Activated CD4-positive, alpha-beta T cell treated with anti-CD3 and anti-CD28 coated beads for 1 hour (primary cell): ENCODE measurements around the gene INCENP.

Experiments
- DNase-seq: peaks from one replicate; pipeline ENCODE4 v3.0.0-alpha.2; 2020

Gene INCENP

DNA sequence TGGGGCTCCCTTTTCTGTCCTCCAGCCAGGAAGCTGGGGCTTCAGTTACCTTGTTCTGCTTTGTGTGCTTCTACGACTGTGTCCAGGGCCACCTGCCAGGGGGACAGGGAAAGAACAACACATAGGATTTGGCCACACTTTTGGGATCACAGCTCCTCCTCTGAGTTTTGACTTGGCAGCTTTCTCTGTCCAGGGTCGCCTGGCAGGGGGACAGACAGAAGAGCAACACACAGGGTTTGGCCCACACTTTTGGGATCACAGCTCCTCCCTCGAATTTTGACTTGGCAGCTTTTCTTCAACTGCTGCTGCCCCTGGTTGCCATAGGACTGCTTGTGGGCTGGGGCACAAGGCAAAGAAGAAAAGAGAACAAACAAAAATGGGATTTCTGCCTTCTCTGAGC is 19.1 kb downstream of the INCENP start:
- peak; percentile 2 for DNase-seq

DNA sequence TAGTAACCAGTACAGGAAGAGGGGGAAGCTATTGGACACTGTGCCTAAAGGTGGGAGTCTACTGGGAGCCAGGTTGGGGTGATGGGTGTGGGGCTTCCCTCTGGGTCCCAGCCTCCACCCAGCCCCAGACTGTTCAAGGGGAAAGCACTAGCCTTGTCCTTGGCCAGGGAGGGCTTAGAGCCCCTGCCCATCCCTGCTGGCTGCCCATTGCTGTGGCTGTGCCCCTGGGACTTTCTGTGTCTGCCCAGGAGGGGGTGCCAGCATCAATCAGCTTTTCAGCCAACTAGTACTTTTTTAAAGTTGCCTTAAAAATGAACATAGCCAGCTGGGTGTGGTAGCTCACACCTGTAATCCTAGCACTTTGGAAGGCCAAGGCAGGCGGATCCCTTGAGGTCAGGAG is 19.9 kb downstream of the INCENP start:
- DNase-seq = peak; percentile 3

DNA sequence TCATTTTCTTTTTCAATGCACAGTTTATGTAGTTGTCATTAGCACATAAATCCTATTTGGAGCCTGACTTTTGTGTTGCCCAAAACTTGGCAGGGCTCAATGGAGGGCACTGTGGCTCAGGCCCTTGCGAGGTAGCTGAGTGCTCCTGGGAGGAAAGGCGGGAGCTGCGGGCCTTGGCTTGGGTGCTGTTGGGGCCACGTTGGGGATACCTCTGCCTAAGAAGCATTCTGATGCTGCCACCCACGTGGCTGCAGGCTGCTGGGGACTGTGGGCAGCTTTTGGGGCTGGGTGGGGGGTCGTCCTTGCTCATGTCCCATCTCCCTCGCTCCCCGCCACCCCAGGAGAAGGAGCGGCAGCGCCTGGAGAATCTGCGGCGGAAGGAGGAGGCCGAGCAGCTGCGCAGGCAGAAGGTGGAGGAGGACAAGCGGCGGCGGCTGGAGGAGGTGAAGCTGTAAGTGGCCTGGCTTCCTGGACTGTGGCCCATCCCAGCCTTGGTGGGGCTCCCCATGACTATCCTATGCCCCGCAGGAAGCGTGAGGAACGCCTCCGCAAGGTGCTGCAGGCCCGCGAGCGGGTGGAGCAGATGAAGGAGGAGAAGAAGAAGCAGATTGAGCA is 20.9 kb downstream of the INCENP start:
- DNase-seq = peak; percentile 2

DNA sequence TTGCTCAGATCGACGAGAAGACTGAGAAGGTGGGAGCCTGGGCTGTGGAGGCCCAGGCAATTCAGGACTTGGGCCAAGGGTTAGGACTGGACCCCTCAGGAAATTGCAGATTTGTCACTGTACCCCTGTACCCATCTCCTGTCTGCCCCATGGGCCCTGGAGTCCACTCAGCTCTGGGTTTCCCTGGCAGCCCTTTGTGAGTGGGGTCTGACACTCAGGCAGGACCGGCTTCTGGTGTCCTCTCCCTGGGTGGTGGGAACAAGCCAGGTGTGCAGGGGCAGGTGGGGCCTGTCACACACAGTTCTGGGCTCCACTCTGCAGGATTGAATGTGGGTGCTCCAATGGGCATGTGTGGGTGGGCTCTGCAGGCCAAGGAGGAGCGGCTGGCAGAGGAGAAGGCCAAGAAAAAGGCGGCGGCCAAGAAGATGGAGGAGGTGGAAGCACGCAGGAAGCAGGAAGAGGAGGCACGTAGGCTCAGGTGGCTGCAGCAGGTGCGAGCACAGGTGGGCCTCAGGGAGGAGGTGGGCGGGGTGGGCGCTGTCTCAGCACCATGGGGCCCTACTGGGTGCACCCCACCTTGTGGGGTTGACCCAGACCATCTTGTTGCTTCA is 21.6 kb downstream of the INCENP start:
- DNase-seq = no peak

DNA sequence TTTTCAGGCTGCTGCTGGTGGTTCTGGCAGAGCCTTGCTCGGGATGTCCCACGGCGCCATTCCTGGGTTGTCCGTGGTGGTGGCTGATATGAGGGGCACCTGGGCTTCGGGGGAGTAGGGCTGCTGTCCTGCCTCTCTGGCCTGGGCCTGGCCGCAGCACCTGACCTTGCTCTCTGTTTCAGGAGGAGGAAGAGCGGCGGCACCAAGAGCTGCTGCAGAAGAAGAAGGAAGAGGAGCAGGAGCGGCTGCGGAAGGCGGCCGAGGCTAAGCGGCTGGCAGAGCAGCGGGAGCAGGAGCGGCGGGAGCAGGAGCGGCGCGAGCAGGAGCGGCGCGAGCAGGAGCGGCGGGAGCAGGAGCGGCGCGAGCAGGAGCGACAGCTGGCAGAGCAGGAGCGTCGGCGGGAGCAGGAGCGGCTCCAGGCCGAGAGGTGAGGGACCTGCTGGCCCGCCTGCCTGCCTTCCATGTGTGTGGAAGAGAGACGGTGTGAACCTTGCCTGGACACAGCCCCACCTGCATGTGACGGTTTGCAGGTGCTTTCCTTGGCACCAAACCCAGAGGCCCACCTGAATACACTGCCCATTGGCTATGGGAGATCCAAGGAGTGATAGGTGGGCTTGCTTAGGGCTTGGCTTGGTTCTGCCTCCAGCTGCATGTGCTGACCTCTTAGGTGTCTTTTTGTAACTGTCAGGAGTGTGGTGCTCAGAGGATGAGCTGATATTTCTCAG is 22.8 kb downstream of the INCENP start:
- no peak for DNase-seq

DNA sequence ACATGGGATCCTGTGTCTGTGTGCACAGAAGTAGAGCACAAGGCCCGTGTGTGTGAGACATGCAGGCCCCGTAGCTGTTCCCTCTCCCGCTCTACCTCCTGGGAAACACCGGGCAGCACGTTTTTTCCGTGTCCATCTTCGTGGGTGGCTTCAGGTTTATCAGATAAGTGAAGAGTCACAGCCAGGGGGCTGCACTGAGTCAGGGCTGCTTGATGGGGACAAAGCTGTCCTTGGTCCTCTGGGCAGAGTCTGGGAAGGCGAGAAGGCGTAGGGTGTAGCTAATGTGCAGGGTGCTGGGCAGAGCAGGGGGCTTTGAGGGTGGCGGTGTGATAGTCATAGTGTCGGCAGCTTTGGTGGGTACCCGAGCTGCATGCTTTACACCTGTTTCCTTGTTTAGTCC is 23.7 kb downstream of the INCENP start:
- peak; percentile 5 for DNase-seq

DNA sequence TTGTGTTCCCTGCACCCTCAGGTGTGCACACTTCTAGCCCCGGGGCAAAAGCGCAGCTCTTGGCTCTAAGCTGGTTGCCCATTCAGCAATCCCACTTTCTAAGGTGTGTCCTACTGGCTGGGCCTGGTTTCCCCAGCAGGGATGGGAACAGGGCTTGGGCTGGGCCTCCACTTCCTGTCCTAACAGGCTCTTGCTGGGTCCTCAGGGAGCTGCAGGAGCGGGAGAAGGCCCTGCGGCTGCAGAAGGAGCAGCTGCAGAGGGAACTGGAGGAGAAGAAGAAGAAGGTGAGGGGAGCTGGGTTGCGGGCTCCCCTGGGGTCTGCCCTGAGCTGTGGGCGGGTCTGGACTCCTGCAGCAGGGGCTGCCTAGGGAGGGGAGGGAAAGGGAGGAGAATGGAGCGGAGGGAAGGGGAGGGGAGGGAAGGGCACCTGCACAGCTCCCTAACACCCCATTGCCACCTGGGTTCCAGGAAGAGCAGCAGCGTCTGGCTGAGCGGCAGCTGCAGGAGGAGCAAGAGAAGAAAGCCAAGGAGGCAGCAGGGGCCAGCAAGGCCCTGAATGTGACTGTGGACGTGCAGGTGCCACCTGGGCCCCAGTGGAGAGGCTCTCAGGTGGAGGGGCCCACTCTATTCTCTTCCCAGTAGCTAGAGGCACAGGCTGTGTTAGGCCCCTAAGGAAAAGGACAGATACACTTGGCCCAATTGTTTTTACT is 24.6 kb downstream of the INCENP start:
- DNase-seq = no peak

DNA sequence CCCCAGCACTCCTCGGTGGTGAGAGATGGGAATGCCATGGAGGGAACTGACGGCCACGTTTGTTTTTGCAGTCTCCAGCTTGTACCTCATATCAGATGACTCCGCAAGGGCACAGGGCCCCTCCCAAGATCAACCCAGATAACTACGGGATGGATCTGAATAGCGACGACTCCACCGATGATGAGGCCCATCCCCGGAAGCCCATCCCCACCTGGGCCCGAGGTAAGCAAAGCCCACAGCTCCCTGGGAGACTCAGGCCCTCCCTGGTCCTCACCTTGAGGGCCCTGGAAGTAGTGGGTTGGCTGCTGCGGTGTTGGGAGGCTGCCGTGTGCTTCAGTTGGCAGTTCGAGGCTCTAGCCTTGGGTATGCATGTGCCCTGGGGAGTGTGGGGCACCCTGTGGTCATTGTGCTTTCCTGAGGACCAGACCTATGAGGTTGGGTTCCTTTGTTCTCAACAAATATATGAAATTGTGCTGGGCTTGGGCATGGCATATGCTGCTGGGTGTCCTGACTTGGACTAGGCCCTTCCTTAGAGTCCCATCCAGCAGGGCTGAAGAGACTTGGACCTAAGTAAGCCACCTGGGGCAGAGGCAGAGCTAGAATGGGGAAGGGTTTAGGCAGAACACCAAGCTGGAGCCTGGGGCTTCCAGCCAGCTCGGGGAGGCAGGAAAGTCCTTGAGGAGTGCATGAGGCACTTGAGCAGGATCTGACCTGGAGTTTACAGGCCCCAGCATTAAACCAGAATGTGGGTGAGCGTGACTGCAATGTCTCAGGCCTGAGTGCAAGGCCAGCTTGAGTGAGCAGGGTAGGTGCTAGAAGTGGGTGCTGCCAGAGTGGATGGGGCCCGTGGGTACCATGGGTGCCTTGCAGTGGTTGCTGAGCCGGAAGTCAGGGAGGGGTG is 26.4 kb downstream of the INCENP start:
- DNase-seq = peak; percentile 0

DNA sequence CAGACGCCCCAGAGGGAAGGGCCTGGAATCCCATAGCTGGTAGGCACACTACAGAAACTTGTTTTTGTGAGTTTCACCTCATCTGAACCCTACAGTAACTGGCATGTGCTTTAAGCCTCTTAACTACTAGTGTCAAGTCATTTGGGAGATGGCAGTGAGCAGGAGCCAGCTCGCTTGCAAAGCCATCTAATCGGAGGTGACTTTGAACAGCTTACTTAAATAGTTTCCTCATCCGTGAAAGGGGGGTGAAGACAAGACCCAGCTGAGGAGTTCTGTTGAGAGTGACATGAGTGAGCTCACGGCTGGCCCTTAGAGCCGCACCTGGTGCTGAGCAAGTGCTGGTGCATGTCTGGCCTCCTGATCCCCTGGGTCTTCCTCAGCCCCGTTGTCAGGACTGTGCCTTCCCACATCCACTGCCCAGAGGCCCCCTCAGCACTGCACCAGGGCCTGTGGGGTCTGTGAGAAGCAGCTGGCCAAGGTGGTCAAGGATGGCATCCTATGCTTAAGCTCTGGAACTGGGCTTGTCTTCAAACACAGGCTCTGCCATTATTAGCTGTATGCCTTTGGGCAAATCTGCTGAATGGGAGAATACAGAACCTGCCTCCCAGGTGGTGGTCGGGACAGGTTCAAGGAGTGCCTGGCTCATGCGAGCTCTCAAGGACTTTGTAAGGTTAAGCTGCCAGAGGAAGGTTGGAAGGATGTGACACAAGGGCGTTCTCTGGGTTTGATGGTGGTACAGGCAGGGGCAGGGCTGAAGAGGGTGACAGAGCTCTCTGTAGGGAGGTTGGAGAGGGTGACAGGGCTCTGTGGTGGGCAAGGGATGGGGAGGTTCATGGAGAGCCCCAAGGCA is 27.3 kb downstream of the INCENP start:
- DNase-seq = no peak

DNA sequence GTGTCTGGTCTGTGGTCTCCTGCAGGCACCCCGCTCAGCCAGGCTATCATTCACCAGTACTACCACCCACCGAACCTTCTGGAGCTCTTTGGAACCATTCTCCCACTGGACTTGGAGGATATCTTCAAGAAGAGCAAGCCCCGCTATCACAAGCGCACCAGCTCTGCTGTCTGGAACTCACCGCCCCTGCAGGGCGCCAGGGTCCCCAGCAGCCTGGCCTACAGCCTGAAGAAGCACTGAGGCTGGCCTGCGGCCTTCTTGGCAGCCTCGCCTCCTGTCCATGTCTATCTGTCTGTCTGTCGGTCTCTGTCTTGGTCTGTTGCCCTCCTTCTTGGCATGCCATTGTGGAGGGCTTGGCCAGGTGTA is 27.9 kb downstream of the INCENP start:
- no peak for DNase-seq

DNA sequence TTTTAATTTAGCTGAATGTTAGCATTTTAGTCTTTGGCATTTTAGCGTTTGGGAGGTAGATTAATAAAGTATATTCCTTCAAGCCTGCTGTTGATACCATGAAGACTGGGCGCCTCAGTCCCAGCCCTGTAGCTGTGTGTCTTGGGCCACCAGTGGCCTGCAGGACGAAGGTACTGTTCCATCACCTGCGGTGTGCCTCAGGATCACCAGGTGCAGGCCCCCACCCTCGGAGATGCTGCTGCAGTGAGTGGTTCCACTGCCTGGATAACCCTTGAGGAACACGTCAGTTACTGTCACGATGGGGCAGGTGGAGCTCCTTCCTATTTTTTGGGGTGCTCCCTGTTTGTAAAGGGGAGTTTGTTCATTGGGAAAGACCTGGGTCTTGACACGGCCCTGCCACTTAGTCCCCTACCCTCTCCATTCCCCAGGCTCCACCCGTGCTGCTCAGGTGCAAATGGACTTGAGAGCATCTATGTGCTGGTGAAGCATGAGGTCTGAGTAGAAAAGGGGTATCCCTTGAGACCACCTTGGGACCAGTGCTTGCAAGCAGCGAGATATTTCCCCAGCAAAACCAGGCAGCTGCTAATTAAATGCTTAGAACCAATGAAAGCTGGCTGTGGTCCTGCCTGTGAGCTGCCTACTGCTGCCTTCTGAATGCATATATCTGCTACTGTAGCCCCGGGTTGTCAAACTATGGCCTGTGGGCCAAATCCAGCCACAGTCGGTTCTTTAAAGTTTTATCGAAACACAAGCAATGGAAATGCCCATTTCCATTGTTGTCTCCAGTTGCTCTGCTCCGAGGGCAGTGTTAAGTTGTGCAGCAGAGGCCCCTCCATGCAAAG is 28.7 kb downstream of the INCENP start:
- DNase-seq = no peak

DNA sequence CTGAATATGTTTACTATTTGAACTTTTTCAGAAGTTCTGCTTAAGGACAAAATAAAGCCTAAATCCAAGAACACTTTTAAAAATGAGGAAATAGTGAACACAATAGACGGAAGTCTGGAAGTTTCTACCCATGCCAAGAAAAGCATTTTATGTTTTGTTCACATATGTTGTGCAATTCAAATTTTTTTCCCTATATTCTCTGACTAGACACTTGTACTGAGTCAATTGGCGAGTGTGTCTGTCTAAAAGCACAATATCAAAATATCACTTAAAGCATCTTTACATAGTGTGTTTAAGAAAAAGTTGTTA is 29.2 kb downstream of the INCENP start:
- no peak for DNase-seq

DNA sequence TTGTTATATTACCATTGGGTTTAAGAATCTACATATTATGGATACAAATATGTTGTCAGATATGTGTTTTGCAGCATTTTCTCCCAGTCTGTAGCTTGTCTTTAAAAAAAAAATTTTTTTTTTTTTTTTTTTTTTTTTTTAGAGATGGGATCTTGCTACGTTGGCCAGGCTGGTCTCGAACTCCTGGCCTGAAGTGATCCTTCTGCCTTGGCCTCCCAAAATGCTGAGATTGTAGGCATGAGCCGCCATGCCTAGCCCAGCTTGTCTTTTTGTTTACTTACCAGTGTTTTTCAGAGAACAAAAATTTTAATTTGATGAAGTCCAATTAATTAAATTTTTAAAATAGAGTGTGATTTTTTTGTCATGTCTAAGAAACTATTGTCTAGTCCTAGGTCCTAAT is 29.8 kb downstream of the INCENP start:
- no peak for DNase-seq

DNA sequence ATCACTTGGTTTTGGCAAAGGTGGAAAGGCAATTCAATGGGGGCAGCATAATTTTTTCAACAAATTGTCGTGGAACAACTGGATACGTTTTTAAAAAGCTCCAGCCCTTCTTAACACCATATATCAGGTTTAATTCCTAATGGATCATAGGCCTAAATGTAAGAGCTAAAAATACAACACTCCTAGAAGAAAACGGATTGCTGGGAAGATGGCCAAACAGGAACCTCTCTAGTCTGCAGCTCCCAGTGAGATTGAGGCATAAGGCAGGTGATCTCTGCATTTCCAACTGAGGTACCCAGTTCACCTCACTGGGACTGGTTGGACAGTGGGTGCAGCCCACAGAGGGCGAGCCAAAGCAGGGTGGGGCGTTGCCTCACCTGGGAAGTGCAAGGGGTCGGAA is 33.8 kb downstream of the INCENP start:
- no peak for DNase-seq

DNA sequence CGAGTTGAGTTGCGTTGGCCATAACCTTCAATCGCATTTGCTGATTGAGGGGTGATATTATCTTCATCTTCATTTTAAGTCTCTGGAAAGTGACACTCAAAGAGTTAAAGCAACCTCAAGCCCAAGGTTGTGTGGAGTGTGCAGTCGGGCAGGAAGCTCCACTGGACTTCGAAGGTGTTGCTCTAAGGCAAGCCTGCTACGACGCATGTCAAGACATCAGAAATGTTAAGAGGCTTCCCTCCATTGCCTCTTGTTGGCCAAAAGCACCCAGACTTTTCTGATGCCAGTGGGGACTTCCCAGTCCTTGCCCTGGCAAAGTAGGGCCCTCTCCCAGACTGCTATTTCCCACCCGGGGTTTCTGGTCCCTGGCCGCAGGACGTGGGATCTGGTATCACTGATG is 42.6 kb downstream of the INCENP start:
- no peak for DNase-seq

DNA sequence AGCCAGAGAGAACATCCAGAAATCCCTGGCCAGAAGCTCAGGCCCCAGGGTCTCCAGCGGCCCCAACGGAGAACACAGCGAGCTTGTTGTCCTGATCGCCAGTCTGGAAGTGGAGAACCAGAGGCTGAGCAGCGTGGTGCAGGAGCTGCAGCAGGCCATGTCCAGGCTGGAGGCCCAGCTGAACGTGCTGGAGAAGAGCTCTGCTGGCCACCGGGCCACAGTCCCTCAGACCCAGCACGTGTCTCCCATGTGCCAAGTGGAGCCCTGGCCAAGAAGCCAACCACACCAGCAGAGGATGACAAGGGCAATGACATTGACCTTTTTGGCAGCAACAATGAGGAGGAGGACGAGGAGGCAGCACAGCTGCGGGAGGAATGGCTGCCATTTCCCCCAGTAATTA is 45.6 kb downstream of the INCENP start:
- no peak for DNase-seq

DNA sequence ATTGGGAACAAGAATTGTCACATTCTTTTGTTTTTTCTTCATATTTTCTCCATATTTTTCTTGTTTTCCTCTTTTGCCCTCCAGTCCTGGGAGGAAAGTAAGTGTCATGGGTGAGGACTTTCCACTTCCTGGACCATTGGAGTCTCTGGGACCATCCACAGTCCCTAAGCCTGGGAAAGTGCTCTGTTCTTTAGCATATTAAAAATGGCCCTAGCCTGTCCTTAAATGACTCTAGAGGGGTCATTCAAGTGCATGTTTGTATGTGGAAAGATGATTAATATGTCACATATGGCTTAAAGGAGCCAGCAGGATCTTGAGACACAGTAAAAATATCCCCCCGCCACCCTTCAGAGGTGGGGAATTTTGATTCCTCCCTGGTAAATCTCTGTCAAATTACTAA is 46.1 kb downstream of the INCENP start:
- DNase-seq = no peak

DNA sequence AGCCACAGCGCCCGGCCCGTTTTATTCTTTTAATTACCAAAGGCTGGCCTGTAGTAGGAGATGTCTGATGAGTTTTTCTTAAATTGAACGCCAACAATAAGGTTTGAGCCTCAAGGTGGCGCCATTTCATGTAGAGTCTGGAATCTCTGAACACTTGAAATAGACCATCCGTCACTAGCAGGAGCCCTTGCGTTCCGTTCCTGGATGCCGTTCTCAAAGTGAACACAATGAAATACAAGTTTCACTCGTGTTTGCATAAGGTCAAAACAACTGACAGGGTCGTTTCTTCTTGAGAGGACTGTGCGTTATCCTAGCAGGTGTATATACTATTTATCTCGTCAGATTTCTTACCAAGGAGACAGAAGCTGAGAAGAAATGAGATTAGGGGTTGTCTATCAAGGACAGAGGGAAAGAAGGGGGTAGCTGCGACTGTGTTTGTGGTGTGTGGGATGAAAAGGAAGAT is 47.5 kb downstream of the INCENP start:
- peak; percentile 45 for DNase-seq

DNA sequence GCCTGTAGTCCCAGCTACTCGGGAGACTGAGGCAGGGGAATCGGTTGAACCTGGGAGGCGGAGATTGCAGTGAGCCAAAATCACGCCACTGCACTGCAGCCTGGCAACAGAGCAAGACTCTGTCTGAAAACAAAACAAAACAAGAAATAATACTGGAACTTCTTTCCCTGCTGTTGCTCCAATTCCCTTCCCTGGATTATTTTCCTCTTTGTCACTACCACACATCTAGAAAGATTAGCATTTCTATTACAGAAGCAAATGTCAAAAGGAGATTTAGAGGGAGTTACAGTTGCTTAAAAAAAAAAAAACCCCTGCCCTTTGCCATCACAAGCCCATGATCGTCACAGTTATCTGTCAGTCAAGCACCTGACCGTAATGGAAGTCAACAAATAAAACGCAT is 48.5 kb downstream of the INCENP start:
- DNase-seq = no peak

DNA sequence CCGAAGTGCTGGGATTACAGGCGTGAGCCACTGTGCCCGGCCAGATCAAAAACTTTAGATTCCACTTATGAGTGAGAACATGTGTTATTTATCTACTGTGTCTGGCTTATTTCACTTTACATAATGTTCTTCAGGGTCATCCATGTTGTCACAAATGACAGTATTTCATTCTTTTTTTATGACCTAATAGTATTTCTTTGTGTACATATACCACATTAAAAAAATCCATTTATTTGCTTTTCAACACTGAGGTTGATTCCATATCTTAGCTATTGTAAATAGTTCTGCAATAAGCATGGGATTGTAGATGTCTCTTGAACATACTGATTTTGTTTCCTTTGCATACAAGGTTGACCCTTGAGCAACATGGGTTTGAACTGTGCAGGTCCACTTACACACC is 53.0 kb downstream of the INCENP start:
- no peak for DNase-seq

DNA sequence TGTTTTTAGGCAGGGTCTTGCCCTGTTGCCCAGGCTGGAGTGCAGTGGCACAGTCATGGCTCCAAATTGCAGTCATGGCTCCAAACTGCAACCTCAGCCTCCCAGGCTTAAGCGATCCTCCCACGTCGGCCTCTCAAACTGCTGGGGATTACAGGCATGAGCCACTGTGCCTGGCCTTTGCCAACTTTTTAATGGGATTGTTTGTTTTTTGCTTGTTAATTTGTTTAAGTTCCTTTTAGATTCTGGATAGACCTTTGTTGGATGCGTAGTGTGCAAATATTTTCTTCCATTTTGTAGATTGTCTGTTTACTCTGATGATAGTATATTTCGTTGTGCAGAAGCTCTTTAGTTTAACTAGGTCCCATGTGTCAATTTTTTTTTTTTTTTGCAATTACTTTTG is 56.2 kb downstream of the INCENP start:
- no peak for DNase-seq
